ENCODE measurements around the gene GEN1.

GEN1 gene

GRCh38 chr2:17827785-17828184 lies 73.8 kb downstream of the GEN1 start:
- DNase-seq, result no peak

- peak; percentile 69 for DNase-seq
Measured at GRCh38 chr2:17830053-17831034, 76.4 kb downstream of the GEN1 start.

- DNase-seq, result no peak
Measured at GRCh38 chr2:17835516-17835915, 81.6 kb downstream of the GEN1 start.
